Type B pancreatic cell (in vitro differentiated cells): ENCODE data around the gene SRSF11. TPM values are rescaled to one million over a fixed set of nuclear protein-coding genes. Genes with fewer than 3 reads are reported as not detected.

ENCODE experiments used
- DNase-seq: peaks from one replicate; pipeline ENCODE4 v3.0.0; 2021; ENCODE audit warnings: mixed read lengths; ENCODE audit not compliant: unreplicated experiment; ENCODE audit errors: extremely low spot score
- H3K27ac Mint-ChIP-seq: 2 replicates; pipeline ENCODE4 v1.8.0; 2021; ENCODE audit warnings: mild to moderate bottlenecking, mixed read lengths
- H3K27me3 Mint-ChIP-seq: 2 replicates; pipeline ENCODE4 v1.8.0; 2021; ENCODE audit warnings: mixed read lengths
- H3K36me3 Mint-ChIP-seq: 2 replicates; pipeline ENCODE4 v1.8.0; 2021; ENCODE audit warnings: mixed read lengths
- H3K4me1 Mint-ChIP-seq: one replicate; pipeline ENCODE4 v1.8.0; 2021; ENCODE audit warnings: mixed read lengths; ENCODE audit not compliant: unreplicated experiment
- H3K4me3 Mint-ChIP-seq: 2 replicates; pipeline ENCODE4 v1.8.0; 2021; ENCODE audit warnings: mild to moderate bottlenecking, mixed read lengths
- H3K9me3 Mint-ChIP-seq: 2 replicates; pipeline ENCODE4 v1.8.0; 2021; ENCODE audit warnings: mixed read lengths
- CTCF ChIP-seq: fragments of 200-600 bp; sonication (generic); conservative IDR thresholded peaks from 2 replicates; pipeline ENCODE4 v1.5.0; 2021; ENCODE audit warnings: antibody characterized with exemption, mild to moderate bottlenecking
- total RNA-seq: library from RNA; stranded (reverse); gene quantifications from 2 replicates; pipeline ENCODE4 v1.2.1, GENCODE V29; 2021; ENCODE audit warnings: low replicate concordance

SRSF11 gene
- total RNA-seq, 1 donor from 2014 or later, result 217 TPM

DNA sequence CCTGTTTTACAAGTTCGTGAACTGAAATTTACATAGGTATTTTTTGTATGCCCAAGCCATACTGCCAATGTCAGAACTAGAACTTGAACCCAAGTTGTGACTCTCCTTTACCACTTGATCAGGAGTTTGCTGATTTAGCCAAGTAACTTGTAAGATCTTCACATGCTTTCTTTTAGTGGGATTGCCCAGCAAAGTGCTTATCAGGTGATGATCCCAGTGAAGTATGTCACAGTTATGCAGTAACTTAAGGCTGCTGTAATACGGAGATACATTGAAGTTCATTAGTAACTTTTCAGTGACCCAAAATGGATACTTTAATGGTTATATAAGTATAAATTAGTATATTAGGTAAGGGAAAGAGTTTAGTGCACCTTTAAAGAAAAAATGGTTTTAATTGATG lies 3.8 kb downstream of the SRSF11 start:
- peak overlapping the region; percentile 19 for H3K27ac Mint-ChIP-seq
- no peak for TF ChIP-seq CTCF
- H3K4me1 Mint-ChIP-seq, result peaks cover 30% of the 10 kb centered on the region
- H3K36me3 Mint-ChIP-seq, result peaks cover 16% of the 10 kb centered on the region
- H3K4me3 Mint-ChIP-seq, result peak overlapping the region; percentile 34
- DNase-seq, result no peak
- no peaks in the 10 kb centered on the region for H3K9me3 Mint-ChIP-seq
- no peaks in the 10 kb centered on the region for H3K27me3 Mint-ChIP-seq

GRCh38 chr1:70227439-70227838 lies 6.3 kb downstream of the SRSF11 start:
- Mint-ChIP-seq H3K4me1 (peaks cover 30% of the 10 kb centered on the region), H3K27me3 (no peaks in the 10 kb centered on the region), H3K36me3 (peaks cover 25% of the 10 kb centered on the region), H3K9me3 (no peaks in the 10 kb centered on the region), H3K4me3 (no peak overlapping the region), H3K27ac (no peak overlapping the region)
- no peak for TF ChIP-seq CTCF
- no peak for DNase-seq

GRCh38 chr1:70228670-70229069 lies 7.5 kb downstream of the SRSF11 start:
- peaks cover 28% of the 10 kb centered on the region for H3K36me3 Mint-ChIP-seq
- no peaks in the 10 kb centered on the region for H3K9me3 Mint-ChIP-seq
- no peak overlapping the region for H3K4me3 Mint-ChIP-seq
- no peak for DNase-seq
- H3K27me3 Mint-ChIP-seq, result no peaks in the 10 kb centered on the region
- no peak for TF ChIP-seq CTCF
- H3K4me1 Mint-ChIP-seq, result peaks cover 19% of the 10 kb centered on the region
- no peak overlapping the region for H3K27ac Mint-ChIP-seq

- no peaks in the 10 kb centered on the region for H3K27me3 Mint-ChIP-seq
- no peak for DNase-seq
- no peak for TF ChIP-seq CTCF
- peaks cover 8% of the 10 kb centered on the region for H3K4me1 Mint-ChIP-seq
- H3K27ac Mint-ChIP-seq, result no peak overlapping the region
- no peaks in the 10 kb centered on the region for H3K9me3 Mint-ChIP-seq
- peaks cover 32% of the 10 kb centered on the region for H3K36me3 Mint-ChIP-seq
- H3K4me3 Mint-ChIP-seq, result no peak overlapping the region
These were observed 10.3 kb downstream of the SRSF11 start for GRCh38 chr1:70231475-70231874.

- Mint-ChIP-seq H3K4me3 (no peak overlapping the region), H3K4me1 (no peaks in the 10 kb centered on the region), H3K27ac (no peak overlapping the region), H3K9me3 (no peaks in the 10 kb centered on the region), H3K36me3 (peaks cover 39% of the 10 kb centered on the region), H3K27me3 (no peaks in the 10 kb centered on the region)
- no peak for TF ChIP-seq CTCF
- no peak for DNase-seq
These were observed 13.6 kb downstream of the SRSF11 start for GRCh38 chr1:70234733-70235132.

DNA sequence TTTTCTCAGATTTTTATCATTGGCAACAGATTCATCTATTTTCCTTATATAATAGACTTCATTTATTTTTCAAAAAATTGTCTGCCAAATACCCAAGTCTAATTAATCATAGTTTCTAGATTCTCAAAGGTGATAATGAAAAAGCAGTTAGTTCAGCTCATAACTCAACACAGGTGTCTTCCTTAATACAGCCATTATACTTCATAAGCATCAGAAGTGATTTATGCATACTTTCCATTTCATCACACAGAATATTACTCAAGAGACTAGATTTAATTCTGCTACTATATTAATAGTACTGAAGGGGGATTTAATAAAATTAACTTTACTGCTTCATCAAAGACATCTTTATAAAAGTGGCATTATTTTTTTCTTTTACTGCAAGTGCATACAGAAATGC lies 18.8 kb downstream of the SRSF11 start:
- no peak overlapping the region for H3K27ac Mint-ChIP-seq
- no peaks in the 10 kb centered on the region for H3K9me3 Mint-ChIP-seq
- H3K4me1 Mint-ChIP-seq, result no peaks in the 10 kb centered on the region
- no peaks in the 10 kb centered on the region for H3K27me3 Mint-ChIP-seq
- peaks cover 48% of the 10 kb centered on the region for H3K36me3 Mint-ChIP-seq
- H3K4me3 Mint-ChIP-seq, result no peak overlapping the region
- DNase-seq, result no peak
- no peak for TF ChIP-seq CTCF
